Transverse colon (tissue), 4 donors: Measurements from ENCODE around the gene BMS1.

Experiments used
- CTCF ChIP-seq, 5 experiments: fragments of 200-600 bp in 3 of 5; fragments of 450-650 bp in 2 of 5; sonication (generic) in 3 of 5; IDR thresholded peaks; 1 replicate in 2 of 5; 2 replicates in 3 of 5; pipeline ENCODE4 v1.5.1; 2016 to 2017; ENCODE audit warnings: antibody characterized with exemption in 5 of 5, inconsistent platforms in 3 of 5, mild to moderate bottlenecking in 2 of 5, moderate library complexity in 1 of 5
- POLR2AphosphoS5 ChIP-seq, 3 donors: sonication (generic); formaldehyde crosslinking; IDR thresholded peaks; one replicate each; pipeline ENCODE4 v1.6.1; 2016; ENCODE audit warnings: antibody characterized with exemption in 3 of 3

GRCh38 chr10:42768581-42769152 is 13.9 kb upstream of the BMS1 start:
- TF ChIP-seq POLR2AphosphoS5 (IDR thresholded peaks at IDR 0.05) (no peak), CTCF (IDR thresholded peaks at IDR 0.05) (no peak)
